WTC11 (cell line): Measurements from ENCODE around the gene PCSK5. TPM values are rescaled to one million over a fixed set of nuclear protein-coding genes. Genes with fewer than 3 reads are reported as not detected.

Source experiments
- ATAC-seq: fragments of 200-7000 bp; cut with Tn5 transposase; 2 replicates; pipeline ENCODE4 v1.10.0; 2021; ENCODE audit warnings: mild to moderate bottlenecking, moderate library complexity
- CTCF ChIA-PET: fragments of 300-600 bp; sonication (Branson Sonifier 250); formaldehyde crosslinking; loops from one replicate; lab custom pipeline; 2021; ENCODE audit warnings: antibody characterized with exemption; lab: Charles Lee
- POLR2A ChIA-PET: fragments of 350-600 bp; sonication (Branson Sonifier 250); formaldehyde crosslinking; loops from one replicate; lab custom pipeline; 2021; ENCODE audit warnings: antibody characterized with exemption; lab: Charles Lee
- DNase-seq: peaks from one replicate; pipeline ENCODE4 v3.0.0; 2021; ENCODE audit warnings: low spot score
- H3K27ac Mint-ChIP-seq: 2 replicates; pipeline ENCODE4 v1.8.0; 2021; ENCODE audit warnings: mixed read lengths
- H3K27me3 Mint-ChIP-seq: 2 replicates; pipeline ENCODE4 v1.8.0; 2021; ENCODE audit warnings: low read depth, mild to moderate bottlenecking, moderate library complexity, mixed read lengths
- H3K36me3 Mint-ChIP-seq: 2 replicates; pipeline ENCODE4 v1.8.0; 2021; ENCODE audit warnings: mixed read lengths
- H3K4me1 Mint-ChIP-seq: 2 replicates; pipeline ENCODE4 v1.8.0; 2022; ENCODE audit warnings: mixed read lengths
- H3K4me3 Mint-ChIP-seq: 2 replicates; pipeline ENCODE4 v1.8.0; 2021; ENCODE audit warnings: mild to moderate bottlenecking, moderate library complexity, mixed read lengths
- H3K9me3 Mint-ChIP-seq: 2 replicates; pipeline ENCODE4 v1.8.0; 2021; ENCODE audit warnings: mixed read lengths
- ATF1 ChIP-seq: sonication (generic); formaldehyde crosslinking; IDR thresholded peaks from 2 replicates; pipeline ENCODE4 v1.8.1; 2023; ENCODE audit warnings: mild to moderate bottlenecking, moderate library complexity, missing genetic modification reagents
- CTCF ChIP-seq: fragments of 200-600 bp; IDR thresholded peaks from 2 replicates; pipeline ENCODE4 v1.8.0; 2022; ENCODE audit warnings: antibody characterized with exemption
- E2F1 ChIP-seq: sonication (generic); formaldehyde crosslinking; IDR thresholded peaks from 2 replicates; pipeline ENCODE4 v1.8.0; 2022; ENCODE audit warnings: mild to moderate bottlenecking, missing genetic modification reagents
- E2F4 ChIP-seq: sonication (generic); formaldehyde crosslinking; IDR thresholded peaks from 2 replicates; pipeline ENCODE4 v1.8.1; 2022; ENCODE audit warnings: low read depth, mild to moderate bottlenecking, moderate library complexity, missing genetic modification reagents, borderline replicate concordance
- E2F5 ChIP-seq: sonication (generic); formaldehyde crosslinking; IDR thresholded peaks from 2 replicates; pipeline ENCODE4 v1.8.1; 2022; ENCODE audit warnings: mild to moderate bottlenecking, moderate library complexity, missing genetic modification reagents
- EMX1 ChIP-seq: fragments of 250-450 bp; sonication (Bioruptor Pico); IDR thresholded peaks from 2 replicates; pipeline ENCODE4 v1.8.0; 2021; ENCODE audit warnings: mild to moderate bottlenecking
- FOXJ3 ChIP-seq: sonication (generic); formaldehyde crosslinking; IDR thresholded peaks from 2 replicates; pipeline ENCODE4 v1.9.0; 2021; ENCODE audit warnings: missing genetic modification reagents, mild to moderate bottlenecking, borderline replicate concordance
- GRHL2 ChIP-seq: fragments of 250-450 bp; sonication (Bioruptor Pico); IDR thresholded peaks from 2 replicates; pipeline ENCODE4 v1.8.0; 2022; ENCODE audit warnings: mild to moderate bottlenecking, moderate library complexity; ENCODE audit not compliant: insufficient replicate concordance, severe bottlenecking
- GTF2I ChIP-seq: fragments of 250-450 bp; sonication (Bioruptor Pico); conservative IDR thresholded peaks from 2 replicates; pipeline ENCODE4 v1.4.0; 2021; ENCODE audit warnings: mild to moderate bottlenecking
- JUN ChIP-seq: sonication (generic); formaldehyde crosslinking; IDR thresholded peaks from 2 replicates; pipeline ENCODE4 v1.8.0; 2023; ENCODE audit warnings: mild to moderate bottlenecking, missing genetic modification reagents
- MAX ChIP-seq: sonication (generic); formaldehyde crosslinking; IDR thresholded peaks from 2 replicates; pipeline ENCODE4 v1.8.0; 2022; ENCODE audit warnings: mild to moderate bottlenecking, missing genetic modification reagents
- NFYB ChIP-seq: sonication (generic); formaldehyde crosslinking; conservative IDR thresholded peaks from 2 replicates; pipeline ENCODE4 v1.8.0; 2022; ENCODE audit warnings: low read depth, missing genetic modification reagents
- NR2C2 ChIP-seq: sonication (generic); formaldehyde crosslinking; IDR thresholded peaks from 2 replicates; pipeline ENCODE4 v1.8.0; 2022; ENCODE audit warnings: mild to moderate bottlenecking, missing genetic modification reagents
- USF2 ChIP-seq: sonication (generic); formaldehyde crosslinking; IDR thresholded peaks from 2 replicates; pipeline ENCODE4 v1.8.1; 2023; ENCODE audit warnings: mild to moderate bottlenecking, missing genetic modification reagents, moderate library complexity
- ZBTB21 ChIP-seq: sonication (generic); formaldehyde crosslinking; IDR thresholded peaks from 2 replicates; pipeline ENCODE4 v1.8.1; 2023; ENCODE audit warnings: mild to moderate bottlenecking, missing genetic modification reagents, borderline replicate concordance
- ZBTB43 ChIP-seq: sonication (generic); formaldehyde crosslinking; IDR thresholded peaks from 2 replicates; pipeline ENCODE4 v1.8.1; 2023; ENCODE audit warnings: mild to moderate bottlenecking, missing genetic modification reagents
- ZMAT4 ChIP-seq: fragments of 250-450 bp; sonication (Bioruptor Pico); IDR thresholded peaks from 2 replicates; pipeline ENCODE4 v1.9.0; 2021; ENCODE audit warnings: mild to moderate bottlenecking
- ZNF138 ChIP-seq: sonication (generic); formaldehyde crosslinking; conservative IDR thresholded peaks from 2 replicates; pipeline ENCODE4 v1.8.1; 2022; ENCODE audit warnings: mild to moderate bottlenecking, moderate library complexity, missing genetic modification reagents
- ZNF317 ChIP-seq: sonication (generic); formaldehyde crosslinking; IDR thresholded peaks from 2 replicates; pipeline ENCODE4 v1.8.1; 2023; ENCODE audit warnings: low read depth, mild to moderate bottlenecking, moderate library complexity, missing genetic modification reagents, borderline replicate concordance
- total RNA-seq: library from RNA; stranded (reverse); gene quantifications from 3 replicates; pipeline ENCODE4 v1.2.3, GENCODE V29; 2021

Gene PCSK5
- total RNA-seq, 1 experiment from 2014 or later: 30.6 TPM

GRCh38 chr9:76353280-76353679, 462.8 kb downstream of the PCSK5 start:
- Mint-ChIP-seq H3K4me3 (no peak overlapping the region), H3K4me1 (no peaks in the 10 kb centered on the region), H3K36me3 (no peaks in the 10 kb centered on the region; the same call in 1 of the 2 replicates), H3K27ac (no peak overlapping the region), H3K9me3 (peaks cover 7% of the 10 kb centered on the region; the same call in 1 of the 2 replicates), H3K27me3 (no peaks in the 10 kb centered on the region)
- POLR2A ChIA-PET: no interaction called here
- no peak for ATAC-seq
- TF ChIP-seq NR2C2 (CRISPR knock-in tag): no peak
- no peak for TF ChIP-seq GRHL2
- TF ChIP-seq ZNF138 (CRISPR knock-in tag): no peak
- no peak for TF ChIP-seq NFYB (CRISPR knock-in tag)
- no peak for TF ChIP-seq JUN (CRISPR knock-in tag)
- TF ChIP-seq ZBTB21 (CRISPR knock-in tag): no peak
- no peak for TF ChIP-seq E2F4 (CRISPR knock-in tag)
- no peak for TF ChIP-seq USF2 (CRISPR knock-in tag)
- TF ChIP-seq ZBTB43: no peak
- no peak for TF ChIP-seq E2F5 (CRISPR knock-in tag)
- TF ChIP-seq E2F1: no peak
- TF ChIP-seq MAX: no peak
- TF ChIP-seq ATF1 (CRISPR knock-in tag): no peak
- no peak for TF ChIP-seq CTCF
- no peak for TF ChIP-seq EMX1
- no peak for TF ChIP-seq ZNF317 (CRISPR knock-in tag)
- no peak for TF ChIP-seq GTF2I (CRISPR knock-in tag)
- no peak for TF ChIP-seq ZMAT4 (CRISPR knock-in tag)
- TF ChIP-seq FOXJ3 (CRISPR knock-in tag): no peak
- CTCF ChIA-PET: no interaction called here
- no peak for DNase-seq
